K562 (cell line): ENCODE measurements around the gene NPFF. TPM values are rescaled to one million over a fixed set of nuclear protein-coding genes. Genes with fewer than 3 reads are reported as not detected.
A peak's percentile ranks its signal among the peaks of the same experiment; 100 is the strongest.

ENCODE experiments used
- ATAC-seq: fragments of 200-7000 bp; cut with Tn5 transposase; 3 replicates; pipeline ENCODE4 v1.9.1; 2020; ENCODE audit warnings: moderate library complexity
- BruUV-seq: library from RNA; stranded (reverse); fragments of 400-500 nt; replicated peaks from 2 replicates; lab custom pipeline; 2021; lab: Mats Ljungman, UMichigan
- CTCF ChIA-PET: fragments of 300-600 bp; formaldehyde crosslinking; extraction: SDS; loops from one replicate; lab custom pipeline; 2021; ENCODE audit warnings: low intra/inter-chr PET ratio; lab: Yijun Ruan, JAX
- POLR2A ChIA-PET: fragments of 300-600, 350-650 bp; sonication (Branson Sonifier 250); formaldehyde crosslinking; extraction: SDS; loops from one replicate; lab custom pipeline; 2021; ENCODE audit warnings: antibody characterized with exemption, inconsistent platforms; lab: Yijun Ruan, JAX
- DNase-seq, 4 experiments: peaks; one replicate each; pipeline versions ENCODE4 v3.0.0 to v3.0.0-alpha.2; 2011 to 2018; ENCODE audit warnings: low spot score in 3 of 4, mixed read lengths in 3 of 4; ENCODE audit errors: extremely low read depth in 1 of 4
- FAIRE-seq: peaks from 2 replicates; lab custom pipeline; 2011; peaks lifted over from hg19 to GRCh38; lab: Jason Lieb, UNC
- H2AFZ ChIP-seq: 2 replicates; pipeline ENCODE4 v1.6.0; 2011; ENCODE audit warnings: low read depth, low read length, control low read depth, inconsistent platforms
- H3K27ac ChIP-seq: fragments of 200-600 bp; 3 replicates; pipeline ENCODE4 v1.8.0; 2011; ENCODE audit warnings: low read depth, mild to moderate bottlenecking, control low read depth, inconsistent platforms, low read length, moderate library complexity, mixed read lengths; ENCODE audit errors: extremely low read depth
- H3K27me3 ChIP-seq, 2 experiments: fragments of 300-600 bp in 1 of 2; 2 replicates in 1 of 2; 3 replicates in 1 of 2; pipeline versions ENCODE4 v1.6.0 to v1.8.0; 2011; ENCODE audit warnings: inconsistent platforms in 2 of 2, low read length in 2 of 2, mild to moderate bottlenecking in 1 of 2, mixed read lengths in 1 of 2, moderate library complexity in 1 of 2; ENCODE audit not compliant: control insufficient read depth in 2 of 2, insufficient read depth in 2 of 2
- H3K36me3 ChIP-seq: fragments of 300-600 bp; 3 replicates; pipeline ENCODE4 v1.8.0; 2011; ENCODE audit warnings: mild to moderate bottlenecking, low read length, inconsistent platforms; ENCODE audit not compliant: control insufficient read depth, insufficient read depth
- H3K4me1 ChIP-seq, 2 experiments: fragments of 200-600 bp in 1 of 2; replicated peaks in 1 of 2; 2 replicates in 1 of 2; 3 replicates in 1 of 2; pipeline versions ENCODE4 v1.5.1 to v1.8.0; 2011; ENCODE audit warnings: inconsistent platforms in 2 of 2, low read length in 2 of 2, mild to moderate bottlenecking in 1 of 2, mixed read lengths in 1 of 2, moderate library complexity in 1 of 2; ENCODE audit not compliant: control insufficient read depth in 2 of 2, insufficient read depth in 2 of 2
- H3K4me2 ChIP-seq: 2 replicates; pipeline ENCODE4 v1.6.1; 2011; ENCODE audit warnings: low read length, control low read depth, inconsistent platforms, mixed read lengths; ENCODE audit not compliant: insufficient read depth
- H3K4me3 ChIP-seq: fragments of 200-600 bp; sonication (generic), shearing (Covaris generic); 2 replicates; pipeline ENCODE4 v1.5.1; 2016; ENCODE audit warnings: control low read depth, inconsistent platforms
- H3K79me2 ChIP-seq: fragments of 200-600 bp; 3 replicates; pipeline ENCODE4 v1.8.0; 2011; ENCODE audit warnings: low read length, inconsistent platforms; ENCODE audit not compliant: control insufficient read depth, insufficient read depth
- H3K9ac ChIP-seq, 2 experiments: 2 replicates each; pipeline versions ENCODE4 v1.6.0 to v1.6.1; 2011; ENCODE audit warnings: low read depth in 2 of 2, low read length in 2 of 2, control low read depth in 1 of 2, inconsistent platforms in 1 of 2, mild to moderate bottlenecking in 1 of 2, mixed read lengths in 1 of 2; ENCODE audit not compliant: insufficient read depth in 1 of 2
- H3K9me1 ChIP-seq: one replicate; pipeline ENCODE4 v1.6.0; 2011; ENCODE audit warnings: inconsistent platforms, mild to moderate bottlenecking, low read length, moderate library complexity; ENCODE audit not compliant: control insufficient read depth, insufficient read depth
- H3K9me3 ChIP-seq: replicated peaks from 2 replicates; pipeline ENCODE4 v1.5.1; 2011; ENCODE audit warnings: low read depth, low read length, inconsistent platforms; ENCODE audit not compliant: control insufficient read depth, insufficient read depth
- H4K20me1 ChIP-seq: replicated peaks from 2 replicates; pipeline ENCODE4 v1.6.1; 2011; ENCODE audit warnings: low read length, inconsistent platforms, mixed read lengths; ENCODE audit not compliant: control insufficient read depth, insufficient read depth
- ATF1 ChIP-seq, 2 experiments: fragments of 450-650 bp in 1 of 2; IDR thresholded peaks; 2 replicates each; pipeline ENCODE4 v1.6.1; 2016; ENCODE audit warnings: missing compliant biosample characterization in 1 of 2, missing genetic modification characterization in 1 of 2
- CTCF ChIP-seq, 3 experiments: IDR thresholded peaks in 2 of 3; conservative IDR thresholded peaks in 1 of 3; 2 replicates each; pipeline ENCODE4 v1.5.1; 2011 to 2012; ENCODE audit warnings: low read length in 3 of 3, mild to moderate bottlenecking in 3 of 3, control low read depth in 2 of 3, improper control_type of control experiment in 1 of 3, inconsistent platforms in 1 of 3, low read depth in 1 of 3, mixed read lengths in 1 of 3, moderate library complexity in 1 of 3; ENCODE audit not compliant: insufficient read depth in 2 of 3
- GABPA ChIP-seq: fragments of 200-800 bp; sonication (Bioruptor generic); conservative IDR thresholded peaks from 2 replicates; pipeline ENCODE4 v1.6.1; 2016; ENCODE audit warnings: low read depth, missing genetic modification characterization, missing compliant biosample characterization
- POLR2A ChIP-seq: fragments of 450-650 bp; conservative IDR thresholded peaks from 2 replicates; pipeline ENCODE4 v1.6.1; 2016
- POLR2AphosphoS5 ChIP-seq: IDR thresholded peaks from 2 replicates; pipeline ENCODE4 v1.6.1; 2011; ENCODE audit warnings: mild to moderate bottlenecking, low read depth, low read length, moderate library complexity; ENCODE audit not compliant: control insufficient read depth, insufficient read depth
- POLR2B ChIP-seq: fragments of 450-650 bp; IDR thresholded peaks from 2 replicates; pipeline ENCODE4 v1.6.1; 2018; ENCODE audit warnings: low read depth; ENCODE audit not compliant: partially characterized antibody
- ZC3H11A ChIP-seq: IDR thresholded peaks from 2 replicates; pipeline ENCODE4 v1.6.1; 2012; ENCODE audit warnings: low read depth, low read length, improper control_type of control experiment
- ZKSCAN1 ChIP-seq: fragments of 150-350 bp; IDR thresholded peaks from 2 replicates; pipeline ENCODE4 v1.6.1; 2016; ENCODE audit warnings: low read depth, low read length
- ZNF197 ChIP-seq: fragments of 200-800 bp; sonication (Bioruptor generic); IDR thresholded peaks from 2 replicates; pipeline ENCODE4 v1.6.1; 2016; ENCODE audit warnings: low read depth, missing genetic modification characterization, missing compliant biosample characterization
- ZNF311 ChIP-seq: fragments of 250-450 bp; sonication (Bioruptor Pico); IDR thresholded peaks from 2 replicates; pipeline ENCODE4 v1.4.0; 2020; ENCODE audit warnings: mild to moderate bottlenecking, moderate library complexity
- WGBS: fragments of 100-300 bp; shearing (Covaris generic); methylation state at CpG from one replicate; pipeline ENCODE4 v1.1.6; 2016; ENCODE audit warnings: low coverage, mixed read lengths; ENCODE audit not compliant: insufficient coverage; ENCODE audit errors: missing lambda C conversion rate; 5-methylcytosine and 5-hydroxymethylcytosine counted together
- in situ Hi-C: fragments of 300-500 bp; cut with MboI; formaldehyde crosslinking; loops from 4 replicates; pipeline ENCODE4 v1.15.0; 2018; ENCODE audit warnings: inconsistent platforms, mixed read lengths
- intact Hi-C: fragments of 100-400 bp; cut with micrococcal nuclease; formaldehyde crosslinking; loops from 2 replicates; pipeline ENCODE4 v1.14.2; 2022
- polyA plus RNA-seq, 8 experiments: library from polyadenylated mRNA; depleted of rRNA in 4 of 8; stranded (reverse) in 5 of 8; unstranded in 3 of 8; fragments of >200 nt; fragmentation: Nextera tagmentation in 2 of 8; fragmentation: Illumina TruSeq in 1 of 8; extraction: Ambion mirVana in 2 of 8; extraction: Trizol in 1 of 8; gene quantifications; 2 replicates each; pipeline versions ENCODE4 v1.2.1 to v1.2.3, GENCODE V29; 2011 to 2014; ENCODE audit warnings: inconsistent platforms in 1 of 8, missing spikeins in 1 of 8
- total RNA-seq, 7 experiments: library from RNA; depleted of rRNA in 6 of 7; stranded (reverse); fragments of >200 nt in 6 of 7; fragmentation: Illumina TruSeq in 2 of 7; extraction: Trizol in 2 of 7; gene quantifications; 2 replicates each; pipeline versions ENCODE4 v1.2.1 to v1.2.3, GENCODE V29; 2011 to 2021; ENCODE audit warnings: low replicate concordance in 1 of 7

Gene NPFF
- total and polyA plus RNA-seq, 9 of the 15 experiments (the other 6 are each of a cell fraction or from before 2014, with no cell fraction given): 0.15 to 1.2 (median 0.55) TPM; not detected in 6

- peak overlapping the region; percentile 32; the same call in 1 of the 3 replicates for H3K27ac ChIP-seq
- WGBS: 94% methylated on average over 1 of the region's 1 CpG
- intact Hi-C loops (no loop called here), in situ Hi-C loops (no loop called here)
- CTCF ChIA-PET: interaction anchor here (0.7 kb wide), 1 partner anchor 432 kb away, joined by 4 read pairs; no protein-coding TSS in a partner anchor
- ATAC-seq: no peak
- FAIRE-seq: peak; percentile 58
- H3K9me3 ChIP-seq: no peaks in the 10 kb centered on the region
- H3K4me2 ChIP-seq: no peak overlapping the region
- no peak for DNase-seq
- peaks cover 29% of the 10 kb centered on the region for H4K20me1 ChIP-seq
- H3K9ac ChIP-seq: no peak overlapping the region
- peaks cover 40% of the 10 kb centered on the region for H3K79me2 ChIP-seq
- peaks cover 98% of the 10 kb centered on the region for H3K36me3 ChIP-seq
- no peaks in the 10 kb centered on the region for H3K27me3 ChIP-seq
- peaks cover 0 to 11% of the 10 kb centered on the region in 2 experiments; a peak in 3 of 5 replicates for H3K4me1 ChIP-seq
- H2AFZ ChIP-seq: no peak overlapping the region
- no TSS peak for BruUV-seq
- peaks cover 3% of the 10 kb centered on the region for H3K9me1 ChIP-seq
- no peak overlapping the region for H3K4me3 ChIP-seq
- POLR2A ChIA-PET: interaction anchor here (0.6 to 8.8 kb wide), 8 partner anchors 10 to 184 kb away, joined by 3 to 87 read pairs (median 4); partner anchors contain the start of genes PFDN5 and TARBP2
- no peak for TF ChIP-seq ZKSCAN1
- no peak for TF ChIP-seq GABPA (tag)
- TF ChIP-seq ZNF197 (CRISPR knock-in tag): no peak
- peak; percentile 6; the same call in 1 of the 2 replicates for TF ChIP-seq POLR2A
Observed at GRCh38 chr12:53478865-53479264, 28.4 kb downstream of the NPFF start.

- Histone ChIP-seq H3K79me2 (peaks cover 57% of the 10 kb centered on the region), H4K20me1 (peaks cover 37% of the 10 kb centered on the region), H2AFZ (no peak overlapping the region), H3K9ac (no peak overlapping the region), H3K27ac (no peak overlapping the region), H3K9me1 (no peaks in the 10 kb centered on the region), H3K27me3 (no peaks in the 10 kb centered on the region), H3K9me3 (no peaks in the 10 kb centered on the region), H3K4me3 (no peak overlapping the region), H3K36me3 (peaks cover 98% of the 10 kb centered on the region), H3K4me2 (no peak overlapping the region), H3K4me1 (peaks cover 0 to 5% of the 10 kb centered on the region in 2 experiments; a peak in 3 of 5 replicates)
- CTCF ChIA-PET: interaction anchor here (0.6 to 1.6 kb wide), 4 partner anchors 124 to 153 kb away, joined by 3 to 9 read pairs (median 4); no protein-coding TSS in a partner anchor
- intact Hi-C loops (no loop called here), in situ Hi-C loops (no loop called here)
- no peak for FAIRE-seq
- TF ChIP-seq POLR2AphosphoS5 (peak; percentile 43), GABPA (tag) (no peak), POLR2A (peak; percentile 41; the same call in 1 of the 2 replicates), POLR2B (peak; percentile 24), CTCF (IDR thresholded peaks at IDR 0.05 in 2 of 3, conservative IDR thresholded peaks at IDR 0.05 in 1 of 3; ENCODE audit: insufficient read depth in 2 of 3, low read depth in 1 of 3, low read length in 3 of 3) (peak; percentile 30 to 52 (median 35); a peak in 3 of 6 replicates), ATF1 (CRISPR knock-in tag; IDR thresholded peaks at IDR 0.05) (no peak), ATF1 (tag; IDR thresholded peaks at IDR 0.05) (no peak), ZC3H11A (no peak), ZNF311 (CRISPR knock-in tag) (no peak)
- DNase-seq: peak in 3 of 4 experiments; percentile 26 to 52 (median 43)
- peak; percentile 60 for ATAC-seq
- BruUV-seq: no TSS peak
- 77% methylated on average over 2 of the region's 2 CpGs for WGBS
- POLR2A ChIA-PET: interaction anchor here (0.6 to 8.8 kb wide), 6 partner anchors 13 to 156 kb away, joined by 3 to 87 read pairs (median 4); partner anchors contain the start of gene TARBP2
Observed at GRCh38 chr12:53476769-53477209, 30.5 kb downstream of the NPFF start.
